Hematopoietic multipotent progenitor cell treated with erythropoietin and hydrocortisone succinate and interleukin-3 and kit ligand, for 17 days (in vitro differentiated cells): ENCODE results near the gene C1QTNF2.

Source experiments
- DNase-seq: peaks from one replicate; pipeline ENCODE4 v3.0.0-alpha.2; 2015; ENCODE audit warnings: low spot score

Gene C1QTNF2, protein sequence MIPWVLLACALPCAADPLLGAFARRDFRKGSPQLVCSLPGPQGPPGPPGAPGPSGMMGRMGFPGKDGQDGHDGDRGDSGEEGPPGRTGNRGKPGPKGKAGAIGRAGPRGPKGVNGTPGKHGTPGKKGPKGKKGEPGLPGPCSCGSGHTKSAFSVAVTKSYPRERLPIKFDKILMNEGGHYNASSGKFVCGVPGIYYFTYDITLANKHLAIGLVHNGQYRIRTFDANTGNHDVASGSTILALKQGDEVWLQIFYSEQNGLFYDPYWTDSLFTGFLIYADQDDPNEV

DNA sequence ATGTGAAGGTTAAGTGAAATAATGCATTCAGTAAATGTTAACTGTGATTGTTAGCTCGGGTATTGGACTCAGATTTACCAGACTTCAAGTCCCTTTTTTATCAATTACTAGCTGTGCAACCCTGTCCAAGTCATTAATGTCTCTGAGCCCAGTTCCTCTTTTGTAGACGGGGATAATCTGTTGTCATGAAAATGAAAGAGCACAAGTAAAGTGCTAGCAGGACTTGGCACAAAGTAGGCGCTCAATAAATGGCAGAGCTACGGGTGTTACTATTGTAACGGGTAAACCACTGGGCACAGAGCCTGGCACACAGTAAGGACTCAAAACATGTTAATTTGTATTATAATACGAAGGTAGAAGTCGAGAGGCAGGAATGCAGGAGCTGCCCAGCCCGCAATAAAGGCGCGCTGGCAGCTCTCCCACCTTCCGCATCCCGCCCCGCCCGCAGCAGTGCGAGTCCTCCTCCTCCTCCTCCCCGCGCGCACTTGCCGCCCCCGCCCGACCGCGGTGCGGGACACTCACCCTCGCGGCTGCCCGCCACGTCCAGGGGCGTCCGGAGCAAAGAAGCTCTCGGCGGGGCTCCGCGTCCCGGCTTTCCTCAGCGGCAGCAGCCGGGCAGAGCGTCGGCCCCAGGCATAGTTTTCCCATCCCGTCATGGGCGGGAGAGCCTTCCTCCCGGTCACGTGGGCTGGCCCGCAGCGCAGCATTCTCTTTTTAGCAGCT, at the start of gene C1QTNF2:
Gene C1QTNF2, minus strand, starts transcription at position 637 of the 723 bp plus-strand sequence. CDS start 15,615 bp downstream, outside the sequence.
- no peak for DNase-seq

DNA sequence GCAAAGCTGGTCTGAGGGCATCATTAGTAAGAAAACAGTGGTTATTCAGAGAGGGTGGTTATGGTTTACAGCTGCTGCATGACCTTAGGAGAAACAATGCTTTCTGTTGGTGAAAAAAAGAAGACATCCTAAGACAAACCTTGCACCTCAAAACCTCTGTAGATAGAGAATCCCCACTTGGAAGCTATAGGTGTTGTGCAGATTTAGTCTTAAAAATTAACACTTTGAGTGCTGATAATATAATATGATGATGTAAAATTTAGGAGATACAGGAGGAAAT, 49.8 kb upstream of the C1QTNF2 start:
- no peak for DNase-seq

DNA sequence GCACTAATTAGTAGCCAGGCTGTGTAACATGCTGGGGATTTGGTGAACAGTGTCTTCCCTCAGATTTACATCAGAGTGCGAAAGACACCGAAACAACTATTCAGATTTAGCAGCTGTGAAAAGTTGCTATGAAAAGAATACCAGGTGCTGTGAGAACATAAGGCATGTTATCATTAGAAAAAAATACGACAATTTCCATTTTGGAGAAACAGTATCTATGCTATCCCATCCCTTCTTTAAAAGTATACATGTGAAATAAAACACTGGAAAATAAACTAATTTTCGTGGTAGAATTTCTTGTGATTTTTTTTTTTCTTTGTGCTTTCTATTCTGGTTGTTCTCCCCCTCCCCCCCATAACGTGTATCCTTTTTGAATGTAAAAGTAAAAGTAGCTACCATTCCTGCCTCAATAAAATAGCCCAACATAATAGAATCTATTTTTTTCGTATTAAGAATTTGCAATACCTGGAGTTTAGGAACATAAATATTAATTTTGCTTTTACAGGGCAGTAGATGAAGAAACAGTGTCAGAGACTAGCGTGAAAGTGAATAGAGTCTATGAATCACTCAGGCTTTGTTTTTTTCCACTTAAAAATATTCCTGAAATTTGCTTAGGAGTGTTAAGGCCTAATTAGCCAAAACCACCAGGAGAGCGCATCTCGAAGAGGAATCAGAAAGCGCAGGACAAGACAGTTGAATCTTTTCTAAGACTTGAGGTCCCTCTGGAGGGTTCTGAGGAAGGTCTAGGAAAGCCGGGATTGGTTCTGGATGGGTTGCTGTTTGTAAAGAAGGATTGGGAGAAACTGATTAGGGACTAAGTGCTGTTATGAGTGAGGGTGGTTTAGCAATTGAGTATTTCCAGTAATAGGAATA, 49.3 kb upstream of the C1QTNF2 start:
- no peak for DNase-seq

DNA sequence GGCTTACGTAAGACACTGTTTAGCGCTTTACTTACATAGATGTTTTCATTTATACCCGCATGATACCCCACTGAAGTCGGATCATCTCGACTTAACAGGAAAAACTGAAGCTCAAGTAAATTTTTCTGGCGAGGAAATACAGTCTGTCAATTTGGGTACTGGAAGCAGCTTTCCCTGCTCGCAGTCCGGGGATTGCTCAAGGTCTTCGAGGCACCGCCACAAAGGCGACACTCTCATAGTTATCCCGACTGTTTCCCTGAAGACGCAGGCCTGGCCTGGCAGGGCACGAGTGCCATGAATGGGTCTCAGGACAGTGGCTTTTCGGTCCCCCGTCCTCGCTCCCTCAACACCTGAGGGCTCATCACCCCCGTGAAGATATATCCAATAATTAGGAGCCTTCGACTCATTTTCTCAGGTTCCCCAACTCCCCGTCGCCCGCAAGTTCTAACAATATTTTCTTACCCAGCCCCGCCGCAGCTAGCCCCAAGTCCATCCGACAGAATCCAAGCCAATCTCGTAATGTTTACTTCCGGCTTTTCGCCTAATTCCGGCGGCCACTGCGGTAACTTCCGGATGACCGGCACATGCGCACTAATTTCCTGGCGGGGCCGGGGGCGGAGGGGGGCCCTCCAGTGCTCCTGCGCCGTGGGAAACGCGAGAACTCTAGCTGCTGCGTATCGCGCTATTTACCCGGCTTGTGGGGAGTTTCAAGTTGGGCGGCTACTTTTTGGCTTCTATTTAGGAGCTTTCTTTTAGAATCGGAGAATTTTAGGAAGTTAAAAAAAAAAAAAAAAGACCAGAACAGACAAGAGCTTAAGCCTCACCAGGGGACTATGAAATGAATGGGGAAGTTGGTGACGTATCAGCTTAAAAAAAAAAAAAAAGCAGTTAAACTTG, 48.4 kb upstream of the C1QTNF2 start, which contains the start of gene SLU7:
Gene SLU7, minus strand, starts transcription at position 521 of the 897 bp plus-strand sequence. CDS start 3,787 bp downstream, outside the sequence.
- DNase-seq: peak; percentile 90

DNA sequence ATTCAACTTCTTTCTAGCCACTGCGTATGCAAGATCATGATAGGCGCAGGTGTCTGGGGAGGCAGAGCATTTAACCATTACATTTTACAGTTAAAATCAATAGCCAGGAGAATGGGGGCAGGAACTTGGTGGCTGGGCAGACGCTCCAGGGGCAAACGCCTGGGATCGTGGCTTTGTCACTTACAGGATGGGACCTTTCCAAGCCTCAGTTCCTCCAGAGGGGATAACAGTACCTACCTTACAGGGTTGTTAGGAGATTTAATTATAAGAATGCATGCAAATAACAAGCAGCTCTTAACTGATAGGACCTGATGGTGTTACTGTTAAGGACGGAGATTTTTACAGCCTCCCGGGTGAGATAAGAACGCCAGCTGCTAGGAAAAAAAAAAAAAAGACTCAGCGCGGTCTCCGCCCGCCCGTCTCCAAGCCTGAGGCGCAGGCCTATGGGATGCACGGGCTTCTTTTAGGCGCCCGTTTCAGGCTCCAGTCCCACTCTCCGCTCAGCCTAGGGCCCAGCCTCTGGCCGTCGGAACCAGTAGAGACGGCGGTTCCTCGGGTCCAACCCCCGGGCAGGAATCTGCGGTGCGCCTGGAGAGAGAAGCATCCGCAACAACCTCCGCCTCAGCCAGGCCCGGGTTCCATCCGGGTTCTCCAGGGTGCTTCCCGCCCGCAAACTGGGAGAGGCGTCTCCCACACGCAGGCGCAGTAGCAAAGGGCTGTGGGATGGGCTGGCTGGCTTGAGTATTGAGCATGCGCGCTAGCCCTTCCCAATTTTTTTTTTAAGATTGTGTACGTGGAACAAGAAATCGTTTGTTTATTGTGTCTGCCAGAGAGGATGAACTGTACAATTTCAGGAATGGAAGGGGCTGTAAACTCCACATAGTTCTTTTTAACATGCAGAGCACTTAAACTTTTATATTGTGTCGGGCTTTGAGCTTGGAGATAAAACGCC, 29.3 kb upstream of the C1QTNF2 start, which contains the start of gene FAM200C:
Gene FAM200C, minus strand, starts transcription at position 653 of the 952 bp plus-strand sequence. CDS start 4,564 bp downstream, outside the sequence.
- peak; percentile 80 for DNase-seq

DNA sequence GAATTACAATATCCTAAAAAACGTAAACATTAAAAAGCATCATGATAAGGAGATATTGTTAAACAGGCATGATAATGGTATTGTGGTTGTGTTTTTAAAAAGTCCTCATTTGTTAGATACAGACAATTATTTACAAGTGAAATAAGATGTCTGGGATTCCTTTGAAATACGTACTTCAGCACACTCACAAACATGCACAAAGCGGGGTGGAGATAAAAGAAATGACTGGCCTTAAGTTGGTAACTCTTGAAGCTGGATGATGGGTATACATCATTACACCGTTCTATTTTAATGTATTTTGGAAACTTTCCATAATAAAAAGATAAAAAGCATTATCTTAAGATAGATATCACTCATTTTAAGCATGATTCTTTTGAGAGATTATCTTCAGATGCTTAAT, 28.4 kb upstream of the C1QTNF2 start:
- no peak for DNase-seq

DNA sequence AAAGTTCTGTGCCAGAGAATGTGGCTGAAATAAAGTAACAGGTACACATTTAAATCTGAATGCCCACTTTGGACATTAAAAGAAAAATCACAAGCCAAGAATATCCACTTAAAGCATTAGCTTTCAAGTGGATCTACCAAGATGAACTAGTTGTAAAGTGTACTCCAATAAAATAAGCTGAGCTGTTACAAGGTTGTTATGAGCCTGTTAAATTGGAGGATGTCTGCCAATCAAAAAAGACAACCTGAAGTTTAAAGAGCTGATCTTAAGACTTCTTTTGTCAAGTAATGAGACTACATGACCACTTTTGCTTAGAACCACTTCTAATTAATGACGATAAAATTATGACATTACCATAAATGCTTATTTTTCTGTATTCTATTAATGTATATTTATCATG, 27.1 kb upstream of the C1QTNF2 start:
- no peak for DNase-seq

DNA sequence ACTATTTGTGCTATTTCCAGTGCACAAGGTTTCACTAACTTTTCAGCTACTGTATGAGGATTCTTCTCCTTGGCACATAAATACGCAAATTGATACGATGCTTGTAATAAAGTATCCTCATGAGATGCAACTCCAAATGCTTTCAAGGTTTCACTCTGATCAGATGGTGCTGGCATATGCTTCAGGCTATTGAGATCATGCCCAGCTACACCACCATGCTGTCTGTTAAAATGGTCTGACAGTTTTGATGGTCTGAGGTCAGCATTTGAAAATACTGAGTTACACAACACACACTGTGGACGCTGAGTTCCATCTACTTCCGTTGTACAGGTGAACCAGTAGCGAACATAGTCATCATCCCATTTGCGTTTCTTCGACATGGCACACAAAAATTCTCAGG, 24.7 kb upstream of the C1QTNF2 start:
- no peak for DNase-seq

DNA sequence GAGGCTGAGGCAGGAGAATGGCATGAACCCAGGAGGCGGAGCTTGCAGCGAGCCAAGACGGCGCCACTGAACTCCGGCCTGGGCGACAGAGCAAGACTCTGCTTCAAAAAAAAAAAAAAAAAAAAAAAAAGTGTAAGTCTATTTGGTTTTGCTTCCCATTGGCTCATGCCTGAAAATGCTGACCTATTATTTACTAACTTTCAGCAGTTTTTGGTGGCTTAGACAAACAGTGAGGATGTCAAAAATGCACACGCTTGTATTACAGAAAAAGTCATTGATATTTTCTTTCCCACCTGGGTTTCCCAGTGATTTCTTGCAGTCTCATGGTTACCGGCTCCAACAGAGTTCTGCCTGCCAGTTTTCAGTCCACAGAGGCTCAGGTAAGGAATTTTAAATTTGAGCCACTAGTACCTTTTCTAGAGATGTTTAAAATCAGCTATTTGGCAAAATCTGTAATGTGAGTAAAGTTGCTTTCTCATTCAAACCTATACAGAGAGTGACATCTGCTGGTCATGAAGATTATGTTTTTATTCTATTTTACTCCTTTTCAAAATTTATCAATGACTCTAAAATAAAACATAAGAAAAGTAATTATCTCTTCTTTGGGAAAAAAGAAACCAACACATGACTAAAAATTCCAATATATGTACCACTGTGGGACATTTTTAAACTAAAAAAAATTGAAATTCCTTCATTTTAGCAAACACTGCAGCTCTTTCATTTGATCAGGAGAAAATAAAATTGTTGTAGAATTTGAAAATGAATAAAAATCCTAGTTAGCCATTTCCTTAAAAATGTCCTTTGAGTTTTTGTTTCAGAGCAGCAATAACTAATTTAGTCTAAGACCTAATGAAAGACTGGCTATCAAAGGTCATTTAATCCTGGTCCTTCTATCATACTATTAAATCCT, 20.6 kb upstream of the C1QTNF2 start:
- peak; percentile 42 for DNase-seq

DNA sequence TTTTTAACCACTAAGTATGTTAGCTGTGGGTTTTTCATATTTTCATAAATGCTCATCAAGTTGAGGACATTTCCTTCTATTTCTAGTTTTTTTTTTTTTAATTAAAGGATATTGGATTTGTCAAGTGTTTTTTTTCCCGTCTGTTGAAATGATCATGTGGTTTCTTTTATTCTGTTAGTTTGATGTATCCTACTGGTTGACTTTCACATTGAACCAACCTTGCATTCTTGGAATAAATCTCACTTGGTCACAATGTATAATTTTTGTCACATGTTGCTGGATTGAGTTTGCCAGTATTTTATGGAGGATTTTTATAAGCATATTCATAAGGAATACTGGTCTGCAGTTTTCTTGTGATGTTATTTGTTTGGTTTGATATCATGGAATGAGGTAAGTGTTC, 17.0 kb upstream of the C1QTNF2 start:
- DNase-seq: no peak

DNA sequence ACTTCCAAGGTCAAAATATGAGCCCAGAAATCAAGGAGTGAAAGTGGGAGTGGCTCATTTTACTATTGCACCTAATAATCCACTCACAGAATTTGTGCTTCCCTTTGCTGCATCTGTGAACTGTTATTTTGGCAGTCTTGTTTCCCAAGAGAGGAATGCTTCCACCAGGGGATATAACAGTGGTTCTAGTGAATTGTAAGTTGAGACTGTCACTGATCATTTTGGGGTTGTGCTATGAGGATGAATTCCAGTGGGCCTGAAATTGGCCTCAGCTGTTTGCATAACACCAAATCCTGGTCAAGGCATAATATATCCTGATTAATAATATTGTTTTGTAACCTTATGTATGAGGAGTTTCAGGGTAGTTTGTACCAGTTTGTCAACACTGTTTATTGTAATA, 15.1 kb upstream of the C1QTNF2 start:
- DNase-seq: no peak

DNA sequence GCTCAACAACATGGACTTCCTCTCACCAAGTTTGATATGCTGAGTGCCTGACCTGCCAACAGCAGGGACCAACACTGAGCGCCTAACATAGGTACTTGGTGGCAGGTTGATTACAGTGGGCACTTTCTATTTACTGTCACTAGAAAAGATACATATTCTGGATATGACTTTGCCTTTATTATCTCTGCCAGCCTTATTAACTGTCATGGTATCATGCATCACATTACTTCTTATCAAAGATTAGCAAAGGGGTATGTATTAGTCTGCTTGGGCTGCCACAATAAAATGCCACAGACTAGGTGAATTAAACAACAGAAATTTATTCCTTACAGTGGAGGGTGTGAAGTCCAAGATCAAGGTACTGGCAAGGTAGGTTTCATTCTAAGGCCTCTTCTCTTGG, 14.3 kb upstream of the C1QTNF2 start:
- DNase-seq: no peak

DNA sequence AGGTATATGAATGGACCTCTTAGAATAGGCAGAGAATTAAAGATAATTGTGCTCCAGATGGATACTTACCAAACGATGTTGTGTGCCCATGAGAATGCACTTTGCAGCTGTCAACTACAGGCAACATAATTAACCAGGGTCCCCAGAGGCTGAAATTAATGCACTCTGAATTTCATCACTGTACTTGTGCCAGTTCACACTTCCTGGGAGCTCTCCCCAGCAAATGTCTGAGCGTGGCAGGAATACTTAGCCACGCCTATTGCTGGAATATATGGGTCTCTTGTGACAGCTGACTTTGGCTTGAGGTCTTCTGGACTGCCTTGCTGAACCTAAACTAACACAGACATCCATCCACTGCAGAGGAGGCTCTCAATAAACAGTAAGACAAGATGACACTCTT, 11.9 kb upstream of the C1QTNF2 start:
- no peak for DNase-seq

DNA sequence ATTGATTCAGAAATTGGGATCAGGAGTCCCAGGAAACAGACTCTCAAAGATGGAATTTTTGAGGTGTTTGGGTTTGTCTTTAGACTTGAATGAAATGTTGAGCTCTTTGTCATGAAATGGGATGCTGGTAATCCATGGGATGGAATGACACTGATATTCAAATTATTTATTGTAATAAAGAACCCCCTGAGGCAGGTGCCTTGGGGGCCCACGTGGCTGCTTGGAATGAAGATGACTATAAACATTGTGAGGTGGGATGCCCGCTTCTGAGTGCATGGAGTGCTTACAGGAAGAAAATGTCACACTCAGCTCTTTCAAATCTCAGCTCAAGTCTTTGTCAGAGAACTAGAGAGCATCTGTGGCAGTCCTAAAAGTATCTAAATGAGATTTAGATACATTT, 9.6 kb upstream of the C1QTNF2 start:
- DNase-seq: no peak

DNA sequence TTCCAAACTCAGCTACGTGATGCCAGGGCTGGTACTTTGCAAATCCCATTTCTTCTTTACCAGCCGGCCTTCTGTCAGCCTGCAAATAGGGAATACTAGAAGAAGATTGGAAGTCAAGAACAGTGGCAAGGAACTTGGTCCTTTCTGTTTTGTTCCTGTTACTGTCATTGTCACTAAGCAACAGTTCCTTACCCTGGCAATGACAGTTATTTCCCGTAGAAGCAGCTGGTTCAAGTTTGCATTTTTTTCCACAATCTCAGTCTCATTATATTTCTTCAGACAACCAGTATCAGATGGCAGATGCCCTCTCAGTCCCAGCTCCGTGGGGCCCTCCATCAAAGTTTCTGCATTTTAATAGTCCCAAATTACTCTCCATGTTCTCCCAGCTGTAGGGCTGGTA, 9.1 kb upstream of the C1QTNF2 start:
- no peak for DNase-seq

DNA sequence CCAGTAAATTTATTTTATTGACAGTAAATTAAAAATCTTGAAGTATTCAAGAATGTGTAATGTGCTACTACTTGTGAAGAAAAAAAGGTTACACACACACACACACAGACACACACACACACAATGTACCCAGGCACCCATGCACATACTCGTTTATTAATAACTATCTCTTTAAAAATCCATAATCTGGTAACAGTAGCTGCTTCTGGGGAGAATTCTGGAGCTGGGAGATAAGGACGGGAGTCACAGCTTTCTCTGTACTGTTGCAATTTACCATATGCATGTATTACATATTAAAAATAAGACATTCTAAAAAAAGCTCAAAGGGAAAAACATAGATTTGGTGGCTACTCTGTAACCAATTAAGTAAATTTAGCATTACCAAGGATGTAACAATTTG, 7.9 kb upstream of the C1QTNF2 start:
- no peak for DNase-seq

DNA sequence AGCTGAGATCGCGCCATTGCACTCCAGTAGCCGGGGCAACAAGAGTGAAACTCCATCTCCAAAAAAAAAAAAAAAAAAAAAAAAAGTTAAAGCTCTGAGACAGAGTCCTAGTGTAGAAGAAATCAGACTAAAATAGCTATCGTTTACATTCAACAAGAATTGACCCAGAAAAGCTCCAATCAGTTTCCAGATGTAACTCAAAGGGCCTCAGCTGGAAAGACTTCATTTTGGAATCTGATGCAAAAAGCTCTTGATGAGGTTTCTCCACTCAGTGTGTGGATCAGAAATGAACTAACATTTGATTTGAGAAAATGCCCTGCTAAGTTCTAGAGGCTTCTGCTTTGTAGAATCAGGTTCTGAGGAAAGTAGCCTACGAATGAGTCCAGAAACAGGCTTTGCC, 7.2 kb upstream of the C1QTNF2 start:
- no peak for DNase-seq

DNA sequence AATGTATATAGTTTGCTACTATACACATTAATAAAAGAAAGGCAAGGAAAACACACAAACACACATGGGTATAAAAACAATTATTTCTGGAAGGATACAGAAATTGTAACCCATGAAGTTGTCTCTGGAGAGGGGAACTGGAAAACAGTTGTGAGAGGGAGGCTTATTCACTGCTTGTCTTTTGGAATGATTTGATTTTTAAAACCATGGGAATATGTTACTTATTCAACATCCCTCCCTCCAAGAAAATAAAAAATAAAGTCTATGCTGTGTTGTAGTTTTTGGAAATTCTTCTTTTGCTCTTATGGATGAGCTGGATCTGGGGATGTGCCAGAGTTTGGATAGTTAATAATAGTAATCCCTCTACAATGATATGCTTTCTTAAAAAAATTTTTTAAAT, 6.0 kb upstream of the C1QTNF2 start:
- DNase-seq: no peak

DNA sequence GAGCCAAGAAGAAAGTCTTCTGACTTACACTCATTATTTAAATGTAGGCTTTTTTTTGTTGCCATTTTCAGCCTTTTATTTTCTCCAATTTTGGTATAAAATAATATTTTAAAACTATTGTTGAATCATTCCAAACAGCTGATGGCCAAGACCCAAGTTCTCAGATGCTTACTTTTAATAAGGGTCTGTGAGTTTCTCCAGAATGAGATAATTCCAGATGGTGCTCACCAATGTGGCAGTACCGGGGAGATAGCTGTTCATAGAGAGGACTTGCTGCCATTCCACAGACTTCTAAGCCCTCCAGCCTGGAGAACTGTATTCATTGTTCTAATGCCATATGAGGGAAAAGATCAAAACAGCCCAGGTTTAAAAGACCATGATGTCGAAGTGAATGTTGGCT, 5.3 kb upstream of the C1QTNF2 start:
- DNase-seq: no peak
